ENCODE results near the gene TBC1D22A. TPM values are rescaled to one million over a fixed set of nuclear protein-coding genes. Genes with fewer than 3 reads are reported as not detected.

Gene TBC1D22A
- total RNA-seq, 1 experiment from 2014 or later, result 27.6 TPM

GRCh38 chr22:46900549-46900948 is 138.1 kb downstream of the TBC1D22A start:
- H3K4me1 Mint-ChIP-seq (ENCODE audit: low read depth, unreplicated experiment), result no peaks in the 10 kb centered on the region
- H3K9me3 Mint-ChIP-seq (ENCODE audit: low read depth, unreplicated experiment), result no peaks in the 10 kb centered on the region
- H3K36me3 Mint-ChIP-seq (ENCODE audit: insufficient read depth, unreplicated experiment), result no peaks in the 10 kb centered on the region
- no peak for TF ChIP-seq CTCF (IDR thresholded peaks at IDR 0.05; ENCODE audit: unreplicated experiment)
- no peak for DNase-seq
- H3K27me3 Mint-ChIP-seq (ENCODE audit: unreplicated experiment), result no peaks in the 10 kb centered on the region
- no peak overlapping the region for H3K4me3 Mint-ChIP-seq (ENCODE audit: low read depth, unreplicated experiment)
- intact Hi-C loops (cut with micrococcal nuclease; ENCODE audit: unreplicated experiment), result no loop called here
- CTCF ChIA-PET, result no interaction called here
- H3K27ac Mint-ChIP-seq (ENCODE audit: unreplicated experiment), result no peak overlapping the region
- BruUV-seq (replicated peaks), result no TSS peak

GRCh38 chr22:46902436-46902835 is 140.0 kb downstream of the TBC1D22A start:
- H3K36me3 Mint-ChIP-seq (ENCODE audit: insufficient read depth, unreplicated experiment), result peaks cover 6% of the 10 kb centered on the region
- no peak for TF ChIP-seq CTCF (IDR thresholded peaks at IDR 0.05; ENCODE audit: unreplicated experiment)
- intact Hi-C loops (cut with micrococcal nuclease; ENCODE audit: unreplicated experiment), result no loop called here
- no TSS peak for BruUV-seq (replicated peaks)
- no peak overlapping the region for H3K4me3 Mint-ChIP-seq (ENCODE audit: low read depth, unreplicated experiment)
- no peaks in the 10 kb centered on the region for H3K9me3 Mint-ChIP-seq (ENCODE audit: low read depth, unreplicated experiment)
- CTCF ChIA-PET, result no interaction called here
- H3K27ac Mint-ChIP-seq (ENCODE audit: unreplicated experiment), result no peak overlapping the region
- H3K27me3 Mint-ChIP-seq (ENCODE audit: unreplicated experiment), result no peaks in the 10 kb centered on the region
- DNase-seq, result no peak
- no peaks in the 10 kb centered on the region for H3K4me1 Mint-ChIP-seq (ENCODE audit: low read depth, unreplicated experiment)

GRCh38 chr22:46902998-46903916 is 140.8 kb downstream of the TBC1D22A start:
- no peaks in the 10 kb centered on the region for H3K4me1 Mint-ChIP-seq (ENCODE audit: low read depth, unreplicated experiment)
- H3K27ac Mint-ChIP-seq (ENCODE audit: unreplicated experiment), result no peak overlapping the region
- CTCF ChIA-PET, result no interaction called here
- H3K36me3 Mint-ChIP-seq (ENCODE audit: insufficient read depth, unreplicated experiment), result peaks cover 11% of the 10 kb centered on the region
- no peaks in the 10 kb centered on the region for H3K9me3 Mint-ChIP-seq (ENCODE audit: low read depth, unreplicated experiment)
- BruUV-seq (replicated peaks), result no TSS peak
- TF ChIP-seq CTCF (IDR thresholded peaks at IDR 0.05; ENCODE audit: unreplicated experiment), result no peak
- H3K27me3 Mint-ChIP-seq (ENCODE audit: unreplicated experiment), result no peaks in the 10 kb centered on the region
- no peak overlapping the region for H3K4me3 Mint-ChIP-seq (ENCODE audit: low read depth, unreplicated experiment)
- no peak for DNase-seq
- intact Hi-C loops (cut with micrococcal nuclease; ENCODE audit: unreplicated experiment), result no loop called here

- intact Hi-C loops (cut with micrococcal nuclease; ENCODE audit: unreplicated experiment), result no loop called here
- no TSS peak for BruUV-seq (replicated peaks)
- CTCF ChIA-PET, result interaction anchor here (0.5 kb wide), 1 partner anchor 134 kb away, joined by 6 read pairs; no protein-coding TSS in a partner anchor
Observed at GRCh38 chr22:46905415-46905814, 143.0 kb downstream of the TBC1D22A start.

More at GRCh38 chr22:46905415-46905814, 143.0 kb downstream of the TBC1D22A start:
- no peak overlapping the region for H3K27ac Mint-ChIP-seq (ENCODE audit: unreplicated experiment)
- no peak overlapping the region for H3K4me3 Mint-ChIP-seq (ENCODE audit: low read depth, unreplicated experiment)
- no peak for TF ChIP-seq CTCF (IDR thresholded peaks at IDR 0.05; ENCODE audit: unreplicated experiment)
- no peaks in the 10 kb centered on the region for H3K27me3 Mint-ChIP-seq (ENCODE audit: unreplicated experiment)
- H3K36me3 Mint-ChIP-seq (ENCODE audit: insufficient read depth, unreplicated experiment), result peaks cover 11% of the 10 kb centered on the region
- H3K9me3 Mint-ChIP-seq (ENCODE audit: low read depth, unreplicated experiment), result no peaks in the 10 kb centered on the region
- no peak for DNase-seq
- no peaks in the 10 kb centered on the region for H3K4me1 Mint-ChIP-seq (ENCODE audit: low read depth, unreplicated experiment)
